Panc1 (cell line): ENCODE data around the gene DAO. TPM values are rescaled to one million over a fixed set of nuclear protein-coding genes. Genes with fewer than 3 reads are reported as not detected.

ENCODE experiments used
- ATAC-seq: fragments of 200-7000 bp; cut with Tn5 transposase; 2 replicates; pipeline ENCODE4 v1.9.1; 2020; ENCODE audit warnings: mild to moderate bottlenecking, moderate library complexity
- BruUV-seq: library from RNA; stranded (reverse); fragments of 400-500 nt; replicated peaks from 2 replicates; lab custom pipeline; 2021; lab: Mats Ljungman, UMichigan
- CTCF ChIA-PET: fragments of 300-600 bp; sonication (Branson Sonifier 250); formaldehyde crosslinking; loops from one replicate; lab custom pipeline; 2022; ENCODE audit warnings: antibody characterized with exemption; lab: Charles Lee
- POLR2A ChIA-PET: fragments of 300-600 bp; sonication (Branson Sonifier 250); formaldehyde crosslinking; loops from one replicate; lab custom pipeline; 2022; ENCODE audit warnings: antibody characterized with exemption; lab: Charles Lee
- DNase-seq: peaks from one replicate; pipeline ENCODE4 v3.0.0-alpha.2; 2010; ENCODE audit warnings: low read depth, low spot score
- H3K27ac ChIP-seq: 2 replicates; pipeline ENCODE4 v1.5.1; 2011; ENCODE audit warnings: mild to moderate bottlenecking, low read length, inconsistent platforms
- H3K27me3 ChIP-seq: fragments of 200-500 bp; sonication (Bioruptor generic); 2 replicates; pipeline ENCODE4 v1.6.0; 2014; ENCODE audit warnings: low read length, inconsistent platforms; ENCODE audit not compliant: control insufficient read depth, insufficient read depth
- H3K36me3 ChIP-seq: fragments of 200-500 bp; sonication (Bioruptor generic); 2 replicates; pipeline ENCODE4 v1.5.1; 2014; ENCODE audit warnings: inconsistent platforms, mild to moderate bottlenecking, low read length, moderate library complexity; ENCODE audit not compliant: control insufficient read depth, insufficient read depth
- H3K4me1 ChIP-seq: 2 replicates; pipeline ENCODE4 v1.5.1; 2011; ENCODE audit warnings: inconsistent platforms, mild to moderate bottlenecking, low read length, moderate library complexity; ENCODE audit not compliant: control insufficient read depth, insufficient read depth
- H3K4me3 ChIP-seq, 2 experiments: 2 replicates each; pipeline ENCODE4 v1.5.1; 2011 to 2012; ENCODE audit warnings: low read depth in 2 of 2, low read length in 2 of 2, mild to moderate bottlenecking in 2 of 2, inconsistent platforms in 1 of 2, moderate library complexity in 1 of 2
- H3K9me3 ChIP-seq: fragments of 200-500 bp; sonication (Bioruptor generic); 2 replicates; pipeline ENCODE4 v1.5.1; 2014; ENCODE audit warnings: low read depth, mild to moderate bottlenecking, inconsistent platforms, low read length, moderate library complexity; ENCODE audit not compliant: control insufficient read depth, insufficient read depth
- CTCF ChIP-seq: fragments of 450-650 bp; IDR thresholded peaks from 2 replicates; pipeline ENCODE4 v1.5.1; 2017; ENCODE audit warnings: mild to moderate bottlenecking
- POLR2AphosphoS5 ChIP-seq: IDR thresholded peaks from 2 replicates; pipeline ENCODE4 v1.6.1; 2012; ENCODE audit warnings: mild to moderate bottlenecking, low read depth, low read length, moderate library complexity
- SIN3A ChIP-seq: IDR thresholded peaks from 2 replicates; pipeline ENCODE4 v1.6.1; 2012; ENCODE audit warnings: low read depth, mild to moderate bottlenecking, low read length, moderate library complexity, borderline replicate concordance; ENCODE audit not compliant: insufficient read depth
- TCF7L2 ChIP-seq: IDR thresholded peaks from 2 replicates; pipeline ENCODE4 v1.6.1; 2011; ENCODE audit warnings: mild to moderate bottlenecking, low read depth, low read length, inconsistent platforms
- in situ Hi-C: cut with HindIII; loops from 2 replicates; pipeline ENCODE4 v1.10.0; 2016; ENCODE audit warnings: low sequenced_read_pairs, low pct_unique_long_range_greater_than_20kb
- intact Hi-C: fragments of 100-400 bp; cut with micrococcal nuclease; formaldehyde crosslinking; loops from one replicate; pipeline ENCODE4 v1.10.0; 2022; ENCODE audit not compliant: unreplicated experiment
- total RNA-seq: library from RNA; stranded (reverse); gene quantifications from one replicate; pipeline ENCODE4 v1.2.1, GENCODE V29; 2021; ENCODE audit not compliant: unreplicated experiment
- TF ChIP-seq, protein P1 (sequence below), 2 experiments: IDR thresholded peaks; 2 replicates each; pipeline ENCODE4 v1.6.1; 2011 to 2012; ENCODE audit warnings: low read depth in 2 of 2, control low read depth in 1 of 2, low read length in 1 of 2, mild to moderate bottlenecking in 1 of 2, moderate library complexity in 1 of 2; ENCODE audit not compliant: insufficient read depth in 1 of 2

DAO gene
- total RNA-seq, 1 experiment from 2014 or later: not detected

GRCh38 chr12:108861878-108862587 is 17.9 kb upstream of the DAO start:
- H3K9me3 ChIP-seq: no peaks in the 10 kb centered on the region
- DNase-seq (no peak), ATAC-seq (no peak)
- no peak overlapping the region for H3K4me3 ChIP-seq
- H3K27me3 ChIP-seq: no peaks in the 10 kb centered on the region
- H3K27ac ChIP-seq: no peak overlapping the region
- BruUV-seq: no TSS peak
- no peak for TF ChIP-seq SIN3A
- TF ChIP-seq, protein P1, sequence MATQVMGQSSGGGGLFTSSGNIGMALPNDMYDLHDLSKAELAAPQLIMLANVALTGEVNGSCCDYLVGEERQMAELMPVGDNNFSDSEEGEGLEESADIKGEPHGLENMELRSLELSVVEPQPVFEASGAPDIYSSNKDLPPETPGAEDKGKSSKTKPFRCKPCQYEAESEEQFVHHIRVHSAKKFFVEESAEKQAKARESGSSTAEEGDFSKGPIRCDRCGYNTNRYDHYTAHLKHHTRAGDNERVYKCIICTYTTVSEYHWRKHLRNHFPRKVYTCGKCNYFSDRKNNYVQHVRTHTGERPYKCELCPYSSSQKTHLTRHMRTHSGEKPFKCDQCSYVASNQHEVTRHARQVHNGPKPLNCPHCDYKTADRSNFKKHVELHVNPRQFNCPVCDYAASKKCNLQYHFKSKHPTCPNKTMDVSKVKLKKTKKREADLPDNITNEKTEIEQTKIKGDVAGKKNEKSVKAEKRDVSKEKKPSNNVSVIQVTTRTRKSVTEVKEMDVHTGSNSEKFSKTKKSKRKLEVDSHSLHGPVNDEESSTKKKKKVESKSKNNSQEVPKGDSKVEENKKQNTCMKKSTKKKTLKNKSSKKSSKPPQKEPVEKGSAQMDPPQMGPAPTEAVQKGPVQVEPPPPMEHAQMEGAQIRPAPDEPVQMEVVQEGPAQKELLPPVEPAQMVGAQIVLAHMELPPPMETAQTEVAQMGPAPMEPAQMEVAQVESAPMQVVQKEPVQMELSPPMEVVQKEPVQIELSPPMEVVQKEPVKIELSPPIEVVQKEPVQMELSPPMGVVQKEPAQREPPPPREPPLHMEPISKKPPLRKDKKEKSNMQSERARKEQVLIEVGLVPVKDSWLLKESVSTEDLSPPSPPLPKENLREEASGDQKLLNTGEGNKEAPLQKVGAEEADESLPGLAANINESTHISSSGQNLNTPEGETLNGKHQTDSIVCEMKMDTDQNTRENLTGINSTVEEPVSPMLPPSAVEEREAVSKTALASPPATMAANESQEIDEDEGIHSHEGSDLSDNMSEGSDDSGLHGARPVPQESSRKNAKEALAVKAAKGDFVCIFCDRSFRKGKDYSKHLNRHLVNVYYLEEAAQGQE (IDR thresholded peaks at IDR 0.05; ENCODE audit: insufficient read depth in 1 of 2, low read depth in 2 of 2, low read length in 1 of 2): no peak
- TF ChIP-seq TCF7L2: no peak
- TF ChIP-seq POLR2AphosphoS5: no peak
- no peak for TF ChIP-seq CTCF
- H3K36me3 ChIP-seq: no peaks in the 10 kb centered on the region; the same call in 1 of the 2 replicates
- intact Hi-C loops: no loop called here
- in situ Hi-C loops: no loop called here
- H3K4me1 ChIP-seq: peaks cover 11% of the 10 kb centered on the region
- POLR2A ChIA-PET: interaction anchor here (0.6 kb wide), 1 partner anchor 23 kb away, joined by 5 read pairs; no protein-coding TSS in a partner anchor
- CTCF ChIA-PET: no interaction called here

DNA sequence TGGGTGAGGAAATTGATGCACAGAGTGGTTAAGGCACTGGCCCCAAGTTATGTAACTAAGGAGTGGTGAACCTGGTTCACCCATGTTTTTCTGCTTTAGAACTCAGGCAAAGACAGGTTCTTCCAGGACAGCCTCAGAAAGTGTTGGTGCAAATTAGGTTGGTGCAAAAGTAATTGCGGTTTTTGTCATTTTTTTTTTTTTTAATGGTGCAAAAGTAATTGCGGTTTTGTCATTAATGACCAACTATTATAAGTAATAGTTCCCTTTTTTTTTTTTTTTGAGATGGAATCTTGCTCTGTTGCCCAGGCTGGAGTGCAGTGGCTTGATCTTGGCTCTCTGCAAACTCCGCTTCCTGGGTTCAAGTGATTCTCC is 17.3 kb upstream of the DAO start:
- Histone ChIP-seq H3K36me3 (no peaks in the 10 kb centered on the region), H3K27me3 (no peaks in the 10 kb centered on the region), H3K9me3 (no peaks in the 10 kb centered on the region), H3K4me3 (no peak overlapping the region), H3K4me1 (peaks cover 11% of the 10 kb centered on the region), H3K27ac (no peak overlapping the region)
- TF ChIP-seq TCF7L2 (no peak), SIN3A (no peak), CTCF (no peak), POLR2AphosphoS5 (no peak)
- TF ChIP-seq, protein P1 (IDR thresholded peaks at IDR 0.05; ENCODE audit: insufficient read depth in 1 of 2, low read depth in 2 of 2, low read length in 1 of 2): no peak
- no TSS peak for BruUV-seq
- no peak for ATAC-seq
- no peak for DNase-seq
- in situ Hi-C loops (no loop called here), intact Hi-C loops (no loop called here)
- CTCF ChIA-PET: no interaction called here
- POLR2A ChIA-PET: interaction anchor here (0.6 kb wide), 2 partner anchors 23 to 283 kb away, joined by 5 to 7 read pairs; no protein-coding TSS in a partner anchor
